MCF 10A (cell line): ENCODE measurements around the gene EHMT2. TPM values are rescaled to one million over a fixed set of nuclear protein-coding genes. Genes with fewer than 3 reads are reported as not detected.

Source experiments
- BruUV-seq: library from RNA; stranded (reverse); fragments of 400-500 nt; replicated peaks from 2 replicates; lab custom pipeline; 2021; lab: Mats Ljungman, UMichigan
- CTCF ChIA-PET: fragments of 300-600 bp; sonication (Branson Sonifier 250); formaldehyde crosslinking; extraction: SDS; loops from one replicate; lab custom pipeline; 2021; ENCODE audit warnings: antibody characterized with exemption, inconsistent platforms; lab: Yijun Ruan, JAX
- POLR2A ChIA-PET: fragments of 300-600, 350-650 bp; sonication (Branson Sonifier 250); formaldehyde crosslinking; extraction: SDS; loops from one replicate; lab custom pipeline; 2020; ENCODE audit warnings: antibody characterized with exemption, inconsistent platforms; lab: Yijun Ruan, JAX
- DNase-seq: peaks from one replicate; pipeline ENCODE4 v3.0.0-alpha.2; 2018; ENCODE audit not compliant: unreplicated experiment
- H3K27ac Mint-ChIP-seq: one replicate; pipeline ENCODE4 v1.8.0; 2022; ENCODE audit warnings: mild to moderate bottlenecking, low read depth, mixed read lengths; ENCODE audit not compliant: unreplicated experiment
- H3K27me3 Mint-ChIP-seq: one replicate; pipeline ENCODE4 v1.8.0; 2022; ENCODE audit warnings: mixed read lengths; ENCODE audit not compliant: insufficient read depth, unreplicated experiment
- H3K36me3 Mint-ChIP-seq: one replicate; pipeline ENCODE4 v1.8.0; 2022; ENCODE audit warnings: mild to moderate bottlenecking, moderate library complexity, mixed read lengths; ENCODE audit not compliant: insufficient read depth, unreplicated experiment
- H3K4me1 Mint-ChIP-seq: one replicate; pipeline ENCODE4 v1.8.0; 2022; ENCODE audit warnings: mixed read lengths; ENCODE audit not compliant: insufficient read depth, unreplicated experiment
- H3K4me3 Mint-ChIP-seq: one replicate; pipeline ENCODE4 v1.8.0; 2022; ENCODE audit warnings: mild to moderate bottlenecking, moderate library complexity, mixed read lengths; ENCODE audit not compliant: unreplicated experiment
- H3K9me3 Mint-ChIP-seq: one replicate; pipeline ENCODE4 v1.8.0; 2022; ENCODE audit warnings: mixed read lengths; ENCODE audit not compliant: unreplicated experiment
- intact Hi-C: fragments of 100-400 bp; cut with micrococcal nuclease; formaldehyde crosslinking; loops from 2 replicates; pipeline ENCODE4 v1.14.1; 2022
- total RNA-seq: library from RNA; stranded (reverse); gene quantifications from 2 replicates; pipeline ENCODE4 v1.2.3, GENCODE V29; 2022
- TF ChIP-seq, protein P1 (sequence below): fragments of 200-600 bp; IDR thresholded peaks from one replicate; pipeline ENCODE4 v1.8.0; 2022; ENCODE audit warnings: antibody characterized with exemption, mild to moderate bottlenecking; ENCODE audit not compliant: unreplicated experiment

Gene EHMT2
- total RNA-seq, 1 experiment from 2014 or later: 20.2 TPM

DNA sequence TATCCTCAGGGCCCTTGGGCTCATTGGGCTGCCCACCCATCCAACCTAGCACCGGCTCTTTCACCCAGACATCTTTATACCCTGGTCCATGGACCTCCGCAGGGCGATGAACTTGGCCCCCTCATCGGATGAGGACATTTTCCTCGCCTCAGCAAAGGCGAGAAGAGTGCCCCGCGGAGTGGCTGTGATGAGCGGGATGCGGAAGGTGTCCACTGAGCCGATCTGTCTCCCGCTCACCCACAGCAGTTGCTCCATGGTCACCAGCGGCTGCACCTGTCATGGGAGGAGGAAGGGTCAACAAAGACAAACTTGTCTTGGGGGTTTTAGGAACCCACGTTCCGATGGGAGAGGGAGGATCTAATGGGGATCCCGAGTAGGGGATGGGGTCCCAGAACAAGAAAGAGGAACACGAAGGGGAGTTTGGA lies 35.6 kb downstream of the EHMT2 start:
- intact Hi-C loops: loop anchor here (2.0 kb wide), 1 partner anchor 47 kb away; the partner anchor contains the start of genes HSPA1A and HSPA1L
- no peak for DNase-seq
- Mint-ChIP-seq H3K9me3 (no peaks in the 10 kb centered on the region), H3K4me1 (peaks cover 10% of the 10 kb centered on the region), H3K4me3 (peak overlapping the region; percentile 89), H3K27me3 (no peaks in the 10 kb centered on the region), H3K27ac (peak overlapping the region; percentile 66), H3K36me3 (peaks cover 38% of the 10 kb centered on the region)
- POLR2A ChIA-PET: interaction anchor here (0.6 to 2.4 kb wide), 13 partner anchors 12 to 1079 kb away, joined by 3 to 32 read pairs (median 5); partner anchors contain the start of genes HSPA1B, LY6G6C and VARS1
- CTCF ChIA-PET: interaction anchor here (0.6 kb wide), 1 partner anchor 23 kb away, joined by 3 read pairs; no protein-coding TSS in a partner anchor
- no TSS peak for BruUV-seq
- TF ChIP-seq, protein P1, sequence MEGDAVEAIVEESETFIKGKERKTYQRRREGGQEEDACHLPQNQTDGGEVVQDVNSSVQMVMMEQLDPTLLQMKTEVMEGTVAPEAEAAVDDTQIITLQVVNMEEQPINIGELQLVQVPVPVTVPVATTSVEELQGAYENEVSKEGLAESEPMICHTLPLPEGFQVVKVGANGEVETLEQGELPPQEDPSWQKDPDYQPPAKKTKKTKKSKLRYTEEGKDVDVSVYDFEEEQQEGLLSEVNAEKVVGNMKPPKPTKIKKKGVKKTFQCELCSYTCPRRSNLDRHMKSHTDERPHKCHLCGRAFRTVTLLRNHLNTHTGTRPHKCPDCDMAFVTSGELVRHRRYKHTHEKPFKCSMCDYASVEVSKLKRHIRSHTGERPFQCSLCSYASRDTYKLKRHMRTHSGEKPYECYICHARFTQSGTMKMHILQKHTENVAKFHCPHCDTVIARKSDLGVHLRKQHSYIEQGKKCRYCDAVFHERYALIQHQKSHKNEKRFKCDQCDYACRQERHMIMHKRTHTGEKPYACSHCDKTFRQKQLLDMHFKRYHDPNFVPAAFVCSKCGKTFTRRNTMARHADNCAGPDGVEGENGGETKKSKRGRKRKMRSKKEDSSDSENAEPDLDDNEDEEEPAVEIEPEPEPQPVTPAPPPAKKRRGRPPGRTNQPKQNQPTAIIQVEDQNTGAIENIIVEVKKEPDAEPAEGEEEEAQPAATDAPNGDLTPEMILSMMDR: no peak

DNA sequence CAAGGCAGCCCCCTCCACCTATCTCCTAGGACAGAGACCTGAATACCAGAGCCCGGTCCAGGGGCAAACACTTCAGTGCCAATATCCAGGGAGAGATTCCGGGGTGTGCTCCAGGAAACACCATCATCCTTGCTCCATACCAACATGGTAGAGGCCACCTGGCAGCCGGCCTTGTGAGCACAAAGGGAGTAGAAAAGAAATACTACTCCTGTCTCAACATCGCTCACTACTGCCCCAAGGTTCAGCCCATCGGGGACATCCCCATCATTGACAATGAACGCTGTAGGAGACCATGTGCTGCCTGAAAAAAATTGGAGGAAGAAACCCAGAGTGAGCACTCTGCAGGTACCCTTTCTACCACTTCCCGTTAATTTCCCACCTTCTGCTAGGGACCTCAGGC lies 36.3 kb downstream of the EHMT2 start:
- ChIA-PET CTCF (no interaction called here), POLR2A (interaction anchor here (0.7 kb wide), 1 partner anchor 158 kb away, joined by 3 read pairs; the partner anchor contains the start of gene ABHD16A)
- BruUV-seq: no TSS peak
- Mint-ChIP-seq H3K4me3 (no peak overlapping the region), H3K27ac (no peak overlapping the region), H3K4me1 (peaks cover 10% of the 10 kb centered on the region), H3K9me3 (no peaks in the 10 kb centered on the region), H3K36me3 (peaks cover 40% of the 10 kb centered on the region), H3K27me3 (no peaks in the 10 kb centered on the region)
- intact Hi-C loops: no loop called here
- TF ChIP-seq, protein P1: no peak
- DNase-seq: no peak

DNA sequence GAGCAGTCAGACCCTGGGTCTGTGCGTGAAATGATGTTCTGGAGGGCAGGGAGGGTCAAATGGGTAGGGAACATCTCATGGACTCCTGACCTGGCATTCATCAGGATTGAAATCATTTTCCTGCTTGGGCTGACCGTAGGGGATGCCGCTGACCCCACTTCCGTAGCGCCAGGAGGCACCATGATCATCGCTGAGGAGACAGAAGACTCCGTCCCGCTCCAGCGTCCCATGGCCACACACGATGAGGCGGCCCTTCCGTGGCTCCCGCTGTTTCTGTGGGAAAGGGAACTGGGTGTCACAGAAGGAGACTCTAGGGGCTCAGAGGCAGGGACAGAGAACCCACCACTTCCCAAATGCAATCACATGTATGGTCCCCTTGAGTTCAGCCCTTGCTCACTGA lies 37.1 kb downstream of the EHMT2 start:
- no peak overlapping the region for H3K4me3 Mint-ChIP-seq
- H3K9me3 Mint-ChIP-seq: no peaks in the 10 kb centered on the region
- TF ChIP-seq, protein P1: no peak
- ChIA-PET CTCF (no interaction called here), POLR2A (interaction anchor here (0.5 to 0.7 kb wide), 2 partner anchors 20 to 157 kb away, joined by 3 read pairs; partner anchors contain the start of gene ABHD16A)
- DNase-seq: no peak
- no TSS peak for BruUV-seq
- H3K27ac Mint-ChIP-seq: no peak overlapping the region
- intact Hi-C loops: no loop called here
- H3K36me3 Mint-ChIP-seq: peaks cover 40% of the 10 kb centered on the region
- H3K4me1 Mint-ChIP-seq: peaks cover 10% of the 10 kb centered on the region
- no peaks in the 10 kb centered on the region for H3K27me3 Mint-ChIP-seq

DNA sequence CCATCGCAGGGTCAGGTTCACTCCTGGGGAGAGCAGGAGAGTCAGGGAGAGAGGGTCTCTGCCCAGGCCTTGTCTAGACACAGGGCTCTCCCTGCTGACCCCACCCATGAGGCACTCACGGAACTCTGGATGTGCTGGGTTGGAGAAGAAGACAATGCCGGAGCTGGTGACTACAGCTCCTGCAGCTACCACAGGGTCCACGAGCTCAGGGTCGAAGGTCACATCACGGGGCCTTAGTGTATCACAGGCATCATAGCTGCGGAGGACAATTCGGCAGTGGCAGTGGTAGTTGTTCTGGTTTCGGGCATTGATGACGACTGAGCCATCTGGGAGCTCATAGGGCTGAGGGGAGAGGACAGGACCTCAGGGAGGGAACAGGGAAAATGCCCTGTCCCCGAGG lies 37.6 kb downstream of the EHMT2 start:
- POLR2A ChIA-PET: no interaction called here
- H3K36me3 Mint-ChIP-seq: peaks cover 40% of the 10 kb centered on the region

More for the DNA sequence above, 37.6 kb downstream of the EHMT2 start:
- Mint-ChIP-seq H3K27me3 (no peaks in the 10 kb centered on the region), H3K4me3 (no peak overlapping the region), H3K9me3 (no peaks in the 10 kb centered on the region), H3K27ac (no peak overlapping the region), H3K4me1 (peaks cover 10% of the 10 kb centered on the region)
- DNase-seq: no peak
- no TSS peak for BruUV-seq
- CTCF ChIA-PET: interaction anchor here (1.1 to 1.2 kb wide), 2 partner anchors 28 to 92 kb away, joined by 3 read pairs; no protein-coding TSS in a partner anchor
- intact Hi-C loops: no loop called here
- TF ChIP-seq, protein P1: no peak
